Uterus (tissue), 2 donors: Measurements from ENCODE around the gene ADAMTS9.

Experiments used
- CTCF ChIP-seq, 4 experiments: fragments of 200-600 bp in 2 of 4; fragments of 450-650 bp in 2 of 4; sonication (generic) in 2 of 4; IDR thresholded peaks; one replicate each; pipeline ENCODE4 v1.5.1; 2016 to 2019; ENCODE audit warnings: antibody characterized with exemption in 4 of 4, mild to moderate bottlenecking in 2 of 4, moderate library complexity in 1 of 4
- POLR2A ChIP-seq, 2 donors: fragments of 450-650 bp; IDR thresholded peaks; one replicate each; pipeline ENCODE4 v1.6.1; 2016; ENCODE audit warnings: antibody characterized with exemption in 2 of 2, mild to moderate bottlenecking in 1 of 2, moderate library complexity in 1 of 2

- peak; percentile 73 to 78 (median 76) for TF ChIP-seq CTCF (IDR thresholded peaks at IDR 0.05)
- TF ChIP-seq POLR2A (IDR thresholded peaks at IDR 0.05): no peak
Measured at GRCh38 chr3:64530434-64531049, 157.3 kb downstream of the ADAMTS9 start.
